ENCODE data around the gene TMEM87A.
"Not testable (repeated sequence)": the region's sequence is repeated elsewhere in the genome, so short reads cannot be mapped to it uniquely, and the experiment has no call there.

TMEM87A gene

GRCh38 chr15:42273900-42274701, 868 bp upstream of the TMEM87A start:
- peak; percentile 62 for DNase-seq (ENCODE audit: low read depth, low spot score)

- no peak for DNase-seq (ENCODE audit: low read depth, low spot score)
These were observed 2.2 kb downstream of the TMEM87A start for GRCh38 chr15:42270996-42271395.

- DNase-seq (ENCODE audit: low read depth, low spot score) = no peak
These were observed 2.7 kb downstream of the TMEM87A start for GRCh38 chr15:42270551-42270950.

- DNase-seq (ENCODE audit: low read depth, low spot score) = no peak
These were observed 5.9 kb downstream of the TMEM87A start for GRCh38 chr15:42267286-42267685.

GRCh38 chr15:42264795-42265194, 8.4 kb downstream of the TMEM87A start:
- no peak for DNase-seq (ENCODE audit: low read depth, low spot score)

GRCh38 chr15:42253300-42253699, 19.9 kb downstream of the TMEM87A start:
- DNase-seq (ENCODE audit: low read depth, low spot score) = no peak

GRCh38 chr15:42240823-42241222, 32.4 kb downstream of the TMEM87A start:
- DNase-seq (ENCODE audit: low read depth, low spot score) = no peak

GRCh38 chr15:42239528-42240182, 33.6 kb downstream of the TMEM87A start:
- no peak for DNase-seq (ENCODE audit: low read depth, low spot score)

- DNase-seq (ENCODE audit: low read depth, low spot score) = no peak
These were observed 40.1 kb downstream of the TMEM87A start for GRCh38 chr15:42233107-42233506.

- no peak for DNase-seq (ENCODE audit: low read depth, low spot score)
These were observed 40.6 kb downstream of the TMEM87A start for GRCh38 chr15:42232606-42233005.

GRCh38 chr15:42231088-42231487, 42.1 kb downstream of the TMEM87A start:
- no peak for DNase-seq (ENCODE audit: low read depth, low spot score)

GRCh38 chr15:42228981-42229380, 44.3 kb downstream of the TMEM87A start:
- not testable (repeated sequence) for DNase-seq (ENCODE audit: low read depth, low spot score)

GRCh38 chr15:42228036-42228435, 45.2 kb downstream of the TMEM87A start:
- no peak for DNase-seq (ENCODE audit: low read depth, low spot score)

- no peak for DNase-seq (ENCODE audit: low read depth, low spot score)
These were observed 46.6 kb downstream of the TMEM87A start for GRCh38 chr15:42226648-42227047.

GRCh38 chr15:42220216-42220615, 53.0 kb downstream of the TMEM87A start:
- no peak for DNase-seq (ENCODE audit: low read depth, low spot score)

- DNase-seq (ENCODE audit: low read depth, low spot score) = no peak
These were observed 54.2 kb downstream of the TMEM87A start for GRCh38 chr15:42218953-42219592.

GRCh38 chr15:42217568-42217967, 55.7 kb downstream of the TMEM87A start:
- no peak for DNase-seq (ENCODE audit: low read depth, low spot score)

GRCh38 chr15:42215913-42216829, 57.1 kb downstream of the TMEM87A start:
- DNase-seq (ENCODE audit: low read depth, low spot score) = no peak

- no peak for DNase-seq (ENCODE audit: low read depth, low spot score)
These were observed 58.6 kb downstream of the TMEM87A start for GRCh38 chr15:42214600-42214999.

- no peak for DNase-seq (ENCODE audit: low read depth, low spot score)
These were observed 59.7 kb downstream of the TMEM87A start for GRCh38 chr15:42213511-42213910.

GRCh38 chr15:42210696-42211095, 62.5 kb downstream of the TMEM87A start:
- no peak for DNase-seq (ENCODE audit: low read depth, low spot score)

Data from ELF-1 (cell line).